Measurements from ENCODE around the gene INTS1.

- TF ChIP-seq POLR2A (IDR thresholded peaks at IDR 0.05): no peak
- TF ChIP-seq, protein P1, sequence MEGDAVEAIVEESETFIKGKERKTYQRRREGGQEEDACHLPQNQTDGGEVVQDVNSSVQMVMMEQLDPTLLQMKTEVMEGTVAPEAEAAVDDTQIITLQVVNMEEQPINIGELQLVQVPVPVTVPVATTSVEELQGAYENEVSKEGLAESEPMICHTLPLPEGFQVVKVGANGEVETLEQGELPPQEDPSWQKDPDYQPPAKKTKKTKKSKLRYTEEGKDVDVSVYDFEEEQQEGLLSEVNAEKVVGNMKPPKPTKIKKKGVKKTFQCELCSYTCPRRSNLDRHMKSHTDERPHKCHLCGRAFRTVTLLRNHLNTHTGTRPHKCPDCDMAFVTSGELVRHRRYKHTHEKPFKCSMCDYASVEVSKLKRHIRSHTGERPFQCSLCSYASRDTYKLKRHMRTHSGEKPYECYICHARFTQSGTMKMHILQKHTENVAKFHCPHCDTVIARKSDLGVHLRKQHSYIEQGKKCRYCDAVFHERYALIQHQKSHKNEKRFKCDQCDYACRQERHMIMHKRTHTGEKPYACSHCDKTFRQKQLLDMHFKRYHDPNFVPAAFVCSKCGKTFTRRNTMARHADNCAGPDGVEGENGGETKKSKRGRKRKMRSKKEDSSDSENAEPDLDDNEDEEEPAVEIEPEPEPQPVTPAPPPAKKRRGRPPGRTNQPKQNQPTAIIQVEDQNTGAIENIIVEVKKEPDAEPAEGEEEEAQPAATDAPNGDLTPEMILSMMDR (IDR thresholded peaks at IDR 0.05): no peak
Observed at GRCh38 chr7:1531979-1532455, 27.8 kb upstream of the INTS1 start.
